NCI-H1694 (cell line): ENCODE measurements around the gene TMEM164.

ENCODE experiments used
- DNase-seq: peaks from one replicate; lab custom pipeline; 2025; lab: John Stamatoyannopoulos, UW

TMEM164 gene

GRCh38 chrX:110168585-110168984, 165.7 kb downstream of the TMEM164 start:
- DNase-seq = no peak

GRCh38 chrX:110170029-110170428, 167.1 kb downstream of the TMEM164 start:
- no peak for DNase-seq

DNA sequence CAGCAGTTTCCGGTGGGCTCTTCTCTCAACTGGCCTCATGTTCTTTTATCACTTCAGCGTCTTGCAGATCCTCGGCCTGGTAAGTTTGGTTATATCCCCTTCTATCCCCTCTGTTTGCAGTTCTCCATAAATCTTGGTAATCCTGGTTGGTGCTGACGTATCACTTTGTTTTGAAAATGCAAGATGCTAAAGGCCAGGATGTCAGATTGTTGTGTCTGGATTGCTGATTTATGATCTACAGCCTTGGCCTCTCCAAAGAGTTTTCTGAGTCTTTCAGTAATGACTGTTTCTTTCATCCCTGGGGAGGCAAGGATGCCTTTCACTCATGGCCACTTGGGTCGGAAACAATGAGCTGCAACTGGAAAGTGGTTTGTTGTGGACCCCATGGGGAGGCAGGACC, 168.5 kb downstream of the TMEM164 start:
- no peak for DNase-seq

GRCh38 chrX:110172215-110172614, 169.3 kb downstream of the TMEM164 start:
- no peak for DNase-seq

DNA sequence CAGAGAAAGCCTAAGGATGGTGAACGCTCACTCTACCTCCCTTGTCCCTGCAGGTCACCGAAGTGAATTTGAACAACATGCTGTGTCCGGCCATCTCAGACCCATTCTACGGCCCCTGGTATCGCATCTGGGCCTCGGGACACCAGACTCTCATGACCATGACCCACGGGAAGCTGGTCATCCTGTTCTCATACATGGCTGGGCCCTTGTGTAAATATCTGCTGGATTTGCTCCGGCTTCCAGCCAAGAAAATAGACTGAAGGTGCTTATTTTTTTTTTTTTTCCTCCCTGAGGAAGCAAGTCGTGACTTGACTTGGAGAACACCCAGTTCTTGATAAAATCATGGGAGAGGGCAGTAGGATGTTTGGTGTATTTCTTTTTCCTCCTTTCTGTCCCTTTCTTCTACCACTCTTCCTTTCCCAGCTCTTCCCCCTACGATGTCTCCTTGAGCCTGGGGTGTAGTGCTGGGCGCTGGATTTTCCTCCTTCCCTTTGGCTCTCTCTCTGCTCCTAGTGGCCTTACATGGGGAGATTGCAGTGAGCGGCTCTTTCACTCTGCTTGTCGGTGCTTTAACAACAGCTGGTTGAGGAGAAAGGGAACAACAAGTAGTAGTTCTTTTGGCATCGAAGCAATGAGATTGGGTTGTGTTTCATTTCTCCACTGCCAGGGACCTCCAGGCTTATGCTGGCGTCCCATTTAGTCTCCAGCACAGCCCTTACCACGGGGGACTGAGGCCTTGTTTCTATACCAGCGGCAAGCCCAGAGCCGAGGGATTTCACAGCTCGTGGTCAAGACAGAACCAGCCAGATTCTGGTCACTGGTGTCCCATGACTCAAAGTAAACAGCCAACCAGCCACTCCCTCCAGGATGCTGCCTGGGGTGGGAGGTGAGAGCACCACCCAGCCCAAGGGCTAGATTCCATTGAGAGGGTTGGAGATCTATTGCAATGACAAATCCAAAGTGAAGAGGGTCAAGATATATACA, 170.6 kb downstream of the TMEM164 start:
- no peak for DNase-seq

- no peak for DNase-seq
Measured at GRCh38 chrX:110175146-110175545, 172.2 kb downstream of the TMEM164 start.

GRCh38 chrX:110175696-110176095, 172.8 kb downstream of the TMEM164 start:
- DNase-seq = no peak

DNA sequence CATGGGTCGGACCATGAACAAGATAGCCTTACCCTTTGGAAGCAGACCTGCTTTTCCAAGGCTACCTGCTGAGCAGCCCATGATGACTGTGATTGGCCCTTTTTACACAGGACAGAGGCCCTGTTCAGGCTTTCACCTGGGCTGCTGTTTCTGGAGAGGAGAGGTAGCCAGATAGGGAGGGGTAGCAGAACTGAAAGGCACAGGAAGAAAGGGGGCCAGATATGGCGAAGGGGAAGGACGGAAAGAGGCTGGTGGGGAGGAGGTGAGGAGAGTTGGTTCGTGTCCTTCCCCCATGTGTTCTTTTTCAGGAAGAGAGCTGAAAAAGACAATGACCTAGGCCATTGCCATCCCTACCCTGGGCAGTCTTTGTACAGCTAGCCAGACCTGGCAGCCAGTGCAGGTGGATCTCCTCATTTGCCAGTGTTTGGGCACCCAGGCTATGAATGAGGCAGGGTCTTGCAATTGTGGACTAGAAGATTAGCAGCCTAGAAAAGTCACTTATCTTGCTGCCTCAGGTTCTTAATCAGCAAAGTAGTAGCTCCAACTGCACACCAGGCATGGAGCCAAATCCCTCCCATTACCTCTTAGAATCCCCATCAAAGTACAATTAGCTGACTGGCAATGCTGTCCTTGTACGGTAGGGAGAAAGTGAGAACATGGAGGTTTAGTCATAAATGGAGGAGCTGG, 175.4 kb downstream of the TMEM164 start:
- no peak for DNase-seq

- no peak for DNase-seq
Measured at GRCh38 chrX:110180176-110180927, 177.4 kb downstream of the TMEM164 start.

DNA sequence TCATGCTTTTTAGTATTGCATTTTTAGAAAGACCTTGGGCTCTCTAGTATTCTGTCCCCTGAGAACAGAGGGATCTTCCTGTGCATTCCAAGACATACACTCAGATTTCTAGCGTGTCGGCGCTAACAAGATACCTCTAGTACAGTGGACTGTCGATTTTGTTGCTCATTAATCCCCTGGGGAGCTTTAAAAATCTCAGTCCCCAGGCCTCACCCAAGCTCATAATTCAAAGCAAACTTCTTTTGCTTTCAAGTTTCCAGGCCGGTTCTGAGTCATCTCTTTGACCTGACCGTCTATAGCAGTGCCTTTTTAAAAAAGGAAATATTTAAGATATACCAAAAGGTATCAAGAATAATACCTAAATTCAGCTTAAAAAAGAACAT, 178.0 kb downstream of the TMEM164 start:
- no peak for DNase-seq

DNA sequence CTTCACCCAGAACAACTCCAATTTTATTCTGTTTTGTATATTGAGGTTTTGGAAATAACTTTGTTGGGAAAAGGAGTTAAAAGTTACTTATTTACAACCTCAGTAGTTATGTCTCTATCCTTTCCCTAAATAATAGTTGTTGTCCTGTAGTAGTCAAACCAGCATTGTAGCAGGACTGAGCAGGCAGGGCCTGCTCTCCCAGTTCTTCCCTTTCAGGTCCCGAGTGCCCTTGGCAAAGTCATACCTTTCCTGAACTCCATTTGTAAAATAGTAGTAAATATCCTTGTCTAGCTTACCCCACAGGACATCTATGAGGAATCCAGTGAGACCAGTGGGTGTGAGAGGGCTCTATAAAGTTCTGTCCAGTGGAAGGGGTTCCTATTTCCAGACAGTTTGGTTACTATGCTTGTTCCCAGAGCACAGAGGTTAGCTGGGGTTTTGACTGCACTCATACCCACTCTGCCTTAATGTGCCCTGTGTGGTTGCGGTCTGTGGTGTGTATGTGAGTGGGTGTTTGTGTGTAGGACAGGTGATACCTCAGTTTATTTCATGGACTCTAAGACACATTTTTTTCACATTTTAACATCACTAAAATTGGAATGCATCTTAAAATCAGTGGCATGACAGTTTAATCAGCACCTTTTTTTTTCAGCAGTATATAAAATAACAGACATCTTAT, 178.7 kb downstream of the TMEM164 start:
- no peak for DNase-seq

- DNase-seq = no peak
Measured at GRCh38 chrX:110182362-110182761, 179.4 kb downstream of the TMEM164 start.

DNA sequence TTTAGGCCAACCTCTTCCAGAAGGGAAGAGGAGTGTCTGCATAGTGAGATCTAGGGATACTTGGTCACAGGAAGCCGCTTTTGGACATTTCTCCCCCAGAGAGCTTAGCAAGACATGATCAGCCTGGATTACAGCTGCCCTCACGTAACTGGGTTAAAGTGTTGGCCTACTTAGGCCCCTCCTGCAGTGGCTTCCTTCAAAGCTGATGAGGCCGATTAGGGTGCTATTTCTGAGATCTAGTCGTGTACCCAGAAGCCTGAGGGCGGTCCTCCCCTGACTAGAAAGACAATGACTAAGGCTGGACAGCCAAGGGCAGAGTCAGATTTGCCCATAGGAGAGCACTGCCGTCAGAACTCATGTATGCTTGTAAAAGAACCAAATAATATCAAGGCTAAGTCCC, 180.0 kb downstream of the TMEM164 start:
- no peak for DNase-seq

DNA sequence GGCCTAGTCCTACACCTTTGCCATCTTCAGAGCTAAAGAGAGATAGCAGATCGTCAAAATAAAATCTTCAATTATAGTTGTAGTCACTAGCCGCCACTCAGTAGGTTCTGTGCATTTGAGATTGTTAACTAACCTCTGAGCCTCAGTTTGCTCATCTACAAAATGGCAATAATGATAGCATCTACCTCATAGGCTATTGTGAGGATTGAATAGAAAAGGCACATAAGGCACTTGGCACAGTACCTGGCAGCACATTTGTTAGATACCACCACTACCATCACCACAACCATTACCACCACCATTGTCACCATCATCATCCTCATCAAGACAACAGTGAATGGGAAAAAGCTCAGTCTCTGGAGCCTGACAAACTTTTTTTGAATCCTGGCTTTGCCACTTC, 180.4 kb downstream of the TMEM164 start:
- no peak for DNase-seq

DNA sequence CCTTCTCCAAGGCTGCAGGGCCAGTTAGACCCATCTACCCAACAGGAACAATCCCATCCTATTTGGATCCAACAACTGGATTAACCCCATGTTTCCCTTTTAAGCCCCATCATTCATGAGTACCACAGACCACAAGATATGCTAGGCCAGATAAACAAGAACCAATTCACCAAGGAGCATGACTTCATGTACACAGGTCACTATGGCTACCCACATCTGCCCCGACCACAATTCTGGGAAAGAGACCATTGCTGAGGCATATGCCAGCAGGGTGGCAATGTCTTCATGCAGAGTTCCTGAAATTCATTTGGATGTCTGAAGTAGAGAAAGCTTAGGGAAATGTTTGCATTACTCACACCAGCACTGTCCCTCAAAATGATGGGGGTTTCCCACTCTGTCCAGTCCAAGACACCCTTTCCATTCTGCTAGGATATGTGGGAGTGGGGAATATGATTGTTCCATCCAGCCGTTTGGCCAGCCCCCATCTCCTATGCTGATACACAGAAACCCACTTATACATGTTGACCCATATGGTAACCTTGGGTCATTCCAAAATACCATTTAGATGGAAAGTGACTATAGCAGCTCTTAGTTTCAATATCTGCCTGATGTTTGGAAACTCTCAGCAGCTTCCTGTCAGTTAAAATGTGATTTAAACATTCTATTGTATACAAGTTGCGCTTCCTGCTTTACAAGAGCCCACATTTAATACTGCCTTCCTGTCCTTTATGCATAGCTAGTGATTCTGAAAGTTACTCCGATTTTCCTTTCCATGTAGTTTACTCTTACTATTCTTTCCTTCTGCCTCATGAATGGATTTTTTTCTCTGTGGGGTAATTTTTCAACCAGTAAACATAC, 186.0 kb downstream of the TMEM164 start:
- DNase-seq = no peak

- no peak for DNase-seq
Measured at GRCh38 chrX:110192516-110192915, 189.6 kb downstream of the TMEM164 start.

DNA sequence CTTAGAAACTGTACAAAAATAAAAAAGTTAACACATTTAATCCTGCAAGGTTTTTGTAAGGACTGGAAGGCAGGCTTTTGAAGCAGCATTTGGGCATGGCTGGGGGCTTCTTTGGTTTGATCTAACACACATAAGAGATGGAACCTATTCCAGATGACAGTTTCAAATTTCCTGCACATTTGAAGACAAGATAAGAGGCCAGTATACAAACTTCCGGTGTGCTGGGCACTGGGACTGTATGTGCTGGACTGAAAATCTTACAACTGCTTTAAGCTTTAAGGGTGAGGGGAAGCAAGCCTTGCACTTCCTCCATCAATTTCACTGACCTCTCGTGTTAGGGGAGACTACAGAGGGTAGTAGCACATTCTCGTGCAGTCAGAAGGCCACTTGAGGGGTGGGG, 192.1 kb downstream of the TMEM164 start:
- DNase-seq = no peak

DNA sequence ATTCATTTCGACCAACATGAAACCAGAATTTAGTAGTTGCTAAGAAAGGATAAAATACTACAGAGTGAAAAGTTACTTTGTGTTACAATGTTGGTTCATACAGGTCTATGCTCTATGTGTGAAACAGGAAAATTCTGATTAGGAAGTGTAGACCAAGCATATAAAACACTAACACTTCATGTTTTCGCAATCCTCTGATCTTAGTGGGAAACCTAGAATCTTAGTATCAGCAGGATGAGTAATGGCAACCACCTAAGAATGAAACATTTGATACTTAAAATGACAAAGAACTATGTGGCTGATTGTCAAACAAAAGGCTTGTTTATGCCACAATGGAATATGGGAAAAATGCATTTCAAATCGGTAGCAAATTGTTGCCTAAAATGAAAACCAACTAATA, 198.9 kb downstream of the TMEM164 start:
- DNase-seq = no peak

GRCh38 chrX:110204986-110205385, 202.1 kb downstream of the TMEM164 start:
- no peak for DNase-seq

DNA sequence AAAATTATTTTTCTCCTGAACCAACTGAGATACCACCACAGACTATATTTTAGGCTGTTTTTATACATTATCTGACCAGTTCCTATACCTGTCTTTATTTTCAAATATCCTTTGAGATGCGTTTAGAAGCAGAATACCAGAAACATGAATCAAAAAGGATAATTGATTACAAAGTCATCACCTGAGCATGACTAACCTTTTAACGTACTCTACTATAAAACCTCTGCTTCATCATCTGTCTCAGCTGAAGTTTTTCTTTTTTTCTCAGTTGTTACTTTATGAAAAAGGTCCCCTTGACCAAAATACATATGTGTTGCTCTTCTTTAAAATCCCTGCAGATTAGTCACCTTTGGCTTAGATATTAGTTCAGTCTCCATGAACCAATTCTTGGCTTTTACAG, 205.2 kb downstream of the TMEM164 start:
- DNase-seq = no peak
